GM19035 (cell line): ENCODE measurements around the gene NRF1.

Source experiments
- ATAC-seq: cut with Tn5 transposase; IDR thresholded peaks from one replicate; pipeline ENCODE4 v1.9.1; 2021; ENCODE audit not compliant: unreplicated experiment

Gene NRF1

GRCh38 chr7:129730159-129730558 is 118.6 kb downstream of the NRF1 start:
- no peak for ATAC-seq

DNA sequence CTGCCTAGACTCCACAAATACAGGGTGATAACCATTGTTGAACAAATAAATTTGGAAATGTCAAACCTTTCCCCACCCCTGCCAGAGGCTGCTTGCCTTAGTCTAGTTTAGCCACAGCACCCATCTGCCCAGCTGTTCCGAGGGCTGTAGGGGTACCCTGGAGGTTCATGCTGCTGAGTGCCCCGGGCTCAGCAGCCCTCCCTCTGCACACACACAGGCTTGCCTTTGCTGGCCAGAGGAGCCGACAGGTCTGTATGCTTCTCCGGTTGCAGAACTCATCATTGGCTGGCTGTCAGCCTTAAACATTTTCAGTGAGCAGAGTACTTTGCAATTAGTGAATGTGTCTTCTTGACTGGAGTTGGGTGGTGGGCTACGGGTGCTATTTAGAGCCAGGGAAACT is 122.9 kb downstream of the NRF1 start:
- no peak for ATAC-seq

DNA sequence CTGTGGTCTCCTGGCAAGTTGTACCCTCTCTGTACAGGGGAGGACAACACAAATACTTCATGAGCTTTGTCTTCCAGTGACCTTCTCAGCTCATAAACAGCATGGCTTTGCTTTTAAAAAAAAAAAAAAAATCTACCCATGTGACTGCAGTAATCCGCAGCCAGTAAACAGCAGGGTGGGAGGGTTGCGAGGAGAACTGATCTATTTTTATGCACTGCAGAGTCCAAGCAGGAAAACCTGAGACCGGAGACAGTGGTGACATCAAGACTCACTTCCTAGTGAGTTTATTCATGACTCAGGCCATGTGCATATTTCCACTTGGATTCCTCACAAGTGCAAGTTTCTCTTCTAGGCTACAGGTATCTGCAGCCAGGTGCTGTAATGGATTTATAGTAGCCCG is 127.9 kb downstream of the NRF1 start:
- ATAC-seq: no peak

DNA sequence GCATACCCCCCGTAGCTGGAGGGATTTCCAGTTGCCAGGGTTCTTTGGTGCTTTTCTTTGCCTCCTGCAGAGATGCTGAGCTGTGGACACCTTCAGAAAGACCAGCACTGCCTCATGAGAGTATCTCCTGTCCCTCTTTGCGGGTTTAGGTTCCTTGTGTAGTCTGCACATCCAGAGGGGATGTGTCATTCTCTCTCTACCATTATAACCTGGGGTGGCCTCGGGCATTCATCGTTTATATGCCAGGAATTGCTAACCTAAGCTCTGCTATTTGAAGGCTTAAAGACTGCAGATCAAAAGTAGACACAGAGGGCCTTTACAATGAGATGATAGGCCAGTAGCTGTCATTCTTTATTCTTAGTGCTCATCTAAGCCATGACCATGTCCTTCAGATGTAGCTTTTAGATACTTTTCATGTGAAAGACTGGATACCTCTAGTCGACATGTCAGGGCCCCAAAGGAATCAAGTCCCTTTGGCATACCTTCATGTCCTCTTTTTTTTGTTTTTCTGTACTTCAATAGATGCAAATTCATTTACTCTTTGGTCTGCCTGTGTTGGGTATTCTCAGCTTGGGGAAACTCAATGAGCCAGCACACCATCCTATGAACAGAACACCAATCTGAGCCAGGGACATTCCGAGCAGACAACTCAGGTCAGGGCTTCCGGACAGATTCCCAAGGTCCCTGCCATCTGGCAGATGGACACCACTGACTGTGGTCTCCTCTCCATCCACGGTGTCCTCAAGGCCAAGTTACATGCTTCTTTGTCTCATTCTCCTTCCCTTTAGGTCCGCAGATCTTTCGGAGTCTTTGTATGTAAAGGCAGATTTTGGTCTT is 129.3 kb downstream of the NRF1 start:
- ATAC-seq: no peak

DNA sequence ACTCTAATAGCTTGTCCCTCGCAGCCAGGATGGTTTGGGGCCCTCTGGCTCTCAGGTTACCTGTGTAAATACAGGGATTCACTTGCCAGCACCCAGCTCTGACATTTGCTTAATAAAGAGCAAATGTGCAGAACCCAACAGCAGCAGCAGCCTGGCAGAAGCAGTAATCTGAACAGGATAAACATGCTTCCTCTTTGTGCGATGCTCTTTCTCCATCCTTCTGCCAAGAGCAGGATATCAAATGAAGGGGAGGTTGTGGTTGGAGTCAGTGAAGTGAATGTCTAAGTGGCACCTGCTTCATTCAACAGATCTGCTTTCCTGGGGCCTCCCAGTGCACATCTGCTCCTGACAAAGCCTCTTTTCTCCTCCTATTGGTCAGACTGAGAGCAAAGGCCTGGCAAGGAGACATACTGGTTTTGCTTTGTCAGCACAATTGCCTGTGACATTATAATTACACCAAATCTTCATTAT is 130.3 kb downstream of the NRF1 start:
- no peak for ATAC-seq

- ATAC-seq: no peak
These were observed 130.7 kb downstream of the NRF1 start for GRCh38 chr7:129742256-129742655.

DNA sequence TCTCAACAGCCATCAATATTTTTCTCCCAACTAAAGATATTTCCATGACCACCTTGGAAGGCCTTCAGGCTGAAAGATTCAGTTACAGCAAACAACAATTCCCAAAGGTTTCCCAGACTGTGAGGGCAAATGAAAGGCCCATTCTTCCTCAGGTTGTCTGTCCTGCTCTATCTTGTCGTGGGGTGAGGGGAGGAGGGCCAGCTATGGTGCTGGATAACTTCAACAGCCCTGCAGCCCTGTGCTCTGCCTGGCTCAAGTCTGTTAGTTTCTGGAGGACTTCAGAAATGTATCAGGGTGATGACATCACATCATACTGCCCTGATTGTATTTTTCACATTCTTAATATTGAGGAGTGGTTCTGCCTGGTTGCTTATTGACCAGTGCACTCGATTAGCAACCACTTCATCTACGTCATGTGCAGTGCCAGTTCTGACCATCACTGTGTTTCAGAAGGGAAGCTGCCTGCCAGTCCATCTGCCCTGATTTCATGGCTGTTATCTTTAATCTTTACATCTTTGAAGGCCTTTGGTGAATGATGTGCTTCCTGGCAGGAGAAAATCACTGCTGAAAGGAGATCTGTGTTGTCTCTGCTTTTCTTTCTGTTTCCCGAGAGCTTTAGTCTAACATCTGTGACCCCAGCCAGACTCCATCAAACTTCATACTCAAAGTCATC is 135.5 kb downstream of the NRF1 start:
- ATAC-seq: no peak

DNA sequence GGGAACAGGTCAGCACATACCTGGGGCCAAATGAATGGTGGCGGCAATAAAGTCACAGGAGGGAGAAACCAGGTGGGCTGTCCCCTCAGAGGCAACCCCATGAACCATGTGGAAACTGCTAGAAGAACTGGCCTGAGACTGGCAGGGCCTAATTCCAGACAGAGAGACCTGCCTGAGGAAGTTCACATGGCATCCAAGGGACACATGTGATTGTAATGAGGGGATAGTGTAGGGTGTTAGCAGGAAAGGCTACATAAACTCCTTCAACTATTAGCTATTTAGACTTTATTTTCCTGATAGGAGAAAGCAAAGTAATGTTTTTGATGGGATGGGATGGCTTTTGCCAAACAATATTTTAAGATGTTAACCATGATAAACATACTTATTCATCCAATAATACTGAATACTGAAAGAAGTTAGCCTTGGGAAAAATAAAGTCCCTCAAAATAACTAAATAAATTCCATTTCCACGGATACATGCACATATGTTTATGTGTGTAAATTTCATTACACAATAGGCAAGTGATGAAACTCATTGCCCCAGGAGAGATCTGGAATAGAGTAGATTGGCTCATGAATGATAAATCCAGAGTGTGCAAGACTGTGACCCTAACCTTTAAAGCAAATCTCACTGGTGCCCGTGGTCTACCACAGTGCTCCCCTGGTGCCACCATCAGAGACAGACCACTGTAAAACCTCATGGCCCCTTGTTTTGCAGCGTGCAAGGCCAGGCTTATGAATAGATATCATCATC is 137.0 kb downstream of the NRF1 start:
- ATAC-seq: no peak

- ATAC-seq: no peak
These were observed 138.6 kb downstream of the NRF1 start for GRCh38 chr7:129750091-129750490.

DNA sequence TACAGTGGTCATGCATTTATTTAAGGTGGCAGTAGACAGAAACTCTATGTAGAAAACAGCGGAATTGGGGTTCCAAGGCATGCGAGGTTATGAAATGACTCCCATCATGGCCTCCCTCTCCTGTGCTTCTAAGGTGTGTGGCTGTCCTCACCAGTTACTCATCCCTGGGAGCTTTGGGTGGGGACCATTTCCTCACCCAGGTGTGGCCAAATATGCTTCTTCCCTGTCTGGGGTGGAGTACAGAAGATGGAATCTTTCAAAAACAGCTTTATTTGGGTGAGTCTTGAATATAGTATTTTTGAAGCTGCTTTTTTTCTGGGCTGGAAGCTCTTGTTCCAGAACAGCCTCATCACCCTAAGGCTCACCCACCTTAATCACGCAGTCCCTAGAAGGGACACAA is 139.0 kb downstream of the NRF1 start:
- no peak for ATAC-seq

GRCh38 chr7:129751916-129752315 is 140.4 kb downstream of the NRF1 start:
- ATAC-seq: no peak

- ATAC-seq: no peak
These were observed 141.2 kb downstream of the NRF1 start for GRCh38 chr7:129752760-129753159.

DNA sequence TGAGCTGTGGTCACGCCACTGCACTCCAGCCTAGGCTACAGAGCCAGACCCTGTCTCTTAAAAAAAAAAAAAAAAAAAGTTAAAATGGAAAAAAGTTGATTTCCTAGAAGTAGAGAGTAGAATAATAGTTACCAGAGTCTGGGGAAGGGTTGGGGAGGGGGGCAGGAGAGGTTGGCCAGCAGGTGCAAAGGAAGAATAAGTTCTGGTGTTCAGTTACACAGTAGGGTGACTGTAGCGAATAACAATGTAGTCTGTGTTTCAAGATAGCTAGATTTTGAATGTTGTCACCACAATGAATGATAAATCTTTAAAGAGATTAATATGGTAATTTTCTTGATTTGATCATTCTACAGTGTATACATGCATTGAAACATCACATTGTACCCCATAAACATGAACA is 142.9 kb downstream of the NRF1 start:
- no peak for ATAC-seq

DNA sequence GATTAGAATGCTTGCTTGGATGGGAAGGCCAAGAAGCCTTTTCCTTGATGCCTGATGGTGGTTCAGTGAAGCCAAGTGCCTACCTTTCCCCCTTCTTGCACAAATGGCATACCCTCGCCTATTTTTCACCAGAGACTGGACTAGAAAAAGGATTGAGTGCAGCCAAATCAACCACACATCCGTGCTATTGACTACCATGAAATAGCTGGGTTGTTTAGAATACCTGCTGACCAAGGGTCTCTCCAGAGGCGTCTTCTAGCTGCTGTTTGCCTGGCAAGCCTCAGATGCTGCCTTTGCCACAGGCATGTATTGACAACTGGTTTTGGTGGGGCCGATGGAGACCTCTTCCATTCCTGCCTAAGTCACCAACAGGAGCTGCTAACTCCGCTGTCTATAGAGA is 146.5 kb downstream of the NRF1 start:
- no peak for ATAC-seq

- ATAC-seq: no peak
These were observed 151.0 kb downstream of the NRF1 start for GRCh38 chr7:129762387-129762969.

GRCh38 chr7:129764247-129765084 is 152.9 kb downstream of the NRF1 start:
- ATAC-seq: no peak

GRCh38 chr7:129765352-129765751 is 153.8 kb downstream of the NRF1 start:
- no peak for ATAC-seq

GRCh38 chr7:129767120-129768015 is 155.8 kb downstream of the NRF1 start:
- no peak for ATAC-seq

DNA sequence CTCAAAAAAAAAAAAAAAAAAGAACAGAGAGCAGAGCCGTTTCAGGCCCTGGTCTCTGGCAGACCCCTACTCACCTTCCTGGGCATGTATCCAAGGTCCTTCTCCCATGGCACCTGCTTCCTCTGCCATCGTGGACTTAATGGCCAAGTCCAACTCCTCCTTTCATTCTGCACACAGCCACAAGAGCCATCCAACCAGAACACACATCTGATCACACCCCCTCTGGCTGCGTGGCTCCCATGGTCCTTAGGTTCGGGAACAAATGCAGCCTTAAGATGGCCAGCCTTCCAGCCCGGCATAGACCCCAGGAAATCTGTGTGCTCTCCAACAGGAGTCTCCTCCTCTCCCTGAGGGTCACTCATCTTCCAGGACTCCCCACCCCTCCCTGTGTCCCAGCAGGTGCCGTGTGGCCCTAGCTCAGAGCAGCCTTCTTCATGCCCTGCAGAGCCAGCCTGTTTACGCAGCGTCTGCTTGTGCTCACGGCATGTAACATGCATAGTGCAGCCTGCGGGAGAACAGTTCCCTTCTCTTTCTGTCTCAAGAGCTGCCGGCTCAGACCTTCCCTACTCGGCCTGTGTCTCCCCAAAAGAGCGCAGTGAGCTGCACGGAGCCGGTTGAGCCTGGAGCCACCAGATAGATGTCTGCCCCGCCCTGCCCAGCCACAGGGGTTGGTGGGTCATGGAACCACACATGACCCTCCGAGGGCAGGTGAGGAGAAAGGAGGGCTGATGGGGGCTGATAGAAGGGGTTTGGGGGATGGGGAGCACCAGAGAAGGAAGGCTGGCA is 157.3 kb downstream of the NRF1 start:
- ATAC-seq: no peak
